GM18498 (cell line): ENCODE data around the gene RNF19B.

Source experiments
- ATAC-seq: cut with Tn5 transposase; IDR thresholded peaks from one replicate; pipeline ENCODE4 v1.9.1; 2021; ENCODE audit warnings: mild to moderate bottlenecking, moderate library complexity; ENCODE audit not compliant: unreplicated experiment

RNF19B gene

GRCh38 chr1:32903991-32904785, 60.4 kb downstream of the RNF19B start:
- ATAC-seq = no peak

DNA sequence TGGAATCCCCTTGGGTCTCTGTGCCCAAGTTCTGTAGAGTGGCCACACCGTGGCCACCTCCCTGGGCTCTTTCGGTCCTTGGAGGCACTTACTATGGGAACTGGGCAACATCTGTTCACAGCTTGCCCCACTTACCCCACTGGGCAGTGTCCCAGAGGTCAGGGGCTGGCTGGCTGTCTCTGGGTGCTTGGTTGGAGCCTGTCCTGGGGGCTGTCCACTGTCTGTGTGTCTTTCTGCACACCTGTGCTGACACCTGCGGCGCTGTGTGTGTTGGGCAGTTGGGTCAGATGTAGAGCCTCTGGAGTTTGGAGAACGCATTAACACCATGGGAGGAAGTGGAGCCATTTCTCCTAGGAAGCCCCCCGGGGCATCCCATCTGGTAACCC, 62.1 kb downstream of the RNF19B start:
- ATAC-seq = no peak

GRCh38 chr1:32901823-32902534, 62.6 kb downstream of the RNF19B start:
- no peak for ATAC-seq

DNA sequence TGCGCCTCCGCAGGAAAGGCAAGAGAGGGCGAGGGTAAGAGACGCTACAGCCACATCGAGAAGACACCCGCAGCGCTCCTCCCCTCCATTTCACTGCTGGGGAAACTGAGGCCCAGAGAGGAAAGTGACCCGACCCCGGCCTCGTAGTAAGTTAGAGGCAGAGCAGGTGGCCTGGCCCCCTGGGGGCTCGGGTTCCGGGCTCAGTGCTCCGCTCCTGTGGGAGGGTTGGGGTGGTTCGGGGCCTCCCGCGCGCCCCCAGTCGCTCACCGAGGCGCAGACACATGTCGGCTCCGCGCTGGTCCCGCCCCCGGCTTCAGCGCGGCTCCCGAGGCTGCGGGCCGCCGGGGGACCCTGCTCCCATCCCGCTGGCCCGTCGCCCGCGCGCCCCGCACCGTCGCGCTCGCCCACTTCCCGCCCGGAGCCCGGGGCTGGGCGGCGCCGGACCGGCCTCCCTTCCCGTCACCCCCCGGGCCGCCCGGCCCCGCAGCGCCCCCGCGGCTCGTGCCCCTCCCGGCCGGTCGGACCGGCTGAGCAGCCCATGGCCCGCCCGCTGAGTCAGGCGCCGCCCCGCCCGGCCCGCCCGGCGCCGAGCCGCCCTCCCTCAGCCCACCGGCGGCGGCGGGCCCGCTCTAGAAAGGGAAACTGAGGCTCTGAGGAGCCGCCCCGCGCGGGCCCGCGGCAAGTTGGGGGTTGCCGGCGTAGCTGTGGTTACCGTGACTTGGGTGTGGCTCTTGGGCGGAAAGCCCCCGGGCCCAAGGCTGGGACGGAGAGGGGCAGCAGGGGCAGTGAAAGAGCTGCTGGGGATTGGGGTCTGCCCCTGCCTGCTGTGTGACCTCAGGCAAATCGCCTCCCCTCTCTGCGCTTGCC, 63.4 kb downstream of the RNF19B start, which contains the start of gene TMEM54:
Gene TMEM54 (minus strand): TSS at position 434 of the 867 bp plus-strand sequence. CDS start 151 bp downstream, at position 283.
- ATAC-seq = no peak

GRCh38 chr1:32900371-32900955, 64.1 kb downstream of the RNF19B start:
- ATAC-seq = no peak

- ATAC-seq = no peak
These were observed 64.9 kb downstream of the RNF19B start for GRCh38 chr1:32899586-32900296.

DNA sequence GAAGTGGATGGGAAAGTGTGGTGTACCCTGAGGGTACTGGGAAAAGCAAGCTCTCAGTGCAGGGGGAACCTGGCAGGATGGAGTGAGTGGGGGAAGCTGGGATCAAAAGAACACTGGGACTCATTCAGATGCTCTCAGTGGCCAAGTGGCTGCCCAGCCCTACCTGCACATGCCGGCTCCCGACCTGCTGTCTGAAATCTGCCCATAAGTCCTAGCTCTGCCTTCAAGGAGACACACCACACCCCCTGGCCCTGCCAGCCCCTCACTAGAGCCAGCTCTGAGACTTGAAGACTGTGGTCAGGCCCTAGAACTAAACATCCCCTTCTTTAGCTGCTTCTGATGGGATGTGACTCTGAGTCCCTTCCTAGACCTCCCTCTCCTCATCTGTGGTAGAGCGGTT, 65.7 kb downstream of the RNF19B start:
- ATAC-seq = no peak

DNA sequence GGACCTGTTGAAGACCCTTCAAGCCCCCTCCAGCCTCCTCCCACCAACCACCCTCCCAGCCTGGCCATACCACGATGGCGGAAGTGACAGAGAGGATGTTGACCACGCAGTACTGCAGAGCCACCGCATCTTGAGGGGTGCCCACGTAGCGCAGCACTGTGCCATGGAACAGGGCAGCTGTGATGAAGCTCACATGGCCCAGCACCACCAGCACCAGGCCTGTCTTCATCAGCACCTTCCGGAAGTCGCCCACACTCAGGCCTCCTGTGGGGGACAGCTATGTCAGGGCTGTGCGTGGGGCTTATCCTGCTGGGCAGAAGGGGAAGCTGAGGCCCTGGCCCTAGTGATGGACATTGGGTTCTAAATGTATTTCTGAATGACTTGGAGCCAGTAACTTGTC, 66.6 kb downstream of the RNF19B start:
- no peak for ATAC-seq

- no peak for ATAC-seq
These were observed 67.2 kb downstream of the RNF19B start for GRCh38 chr1:32897082-32898049.

DNA sequence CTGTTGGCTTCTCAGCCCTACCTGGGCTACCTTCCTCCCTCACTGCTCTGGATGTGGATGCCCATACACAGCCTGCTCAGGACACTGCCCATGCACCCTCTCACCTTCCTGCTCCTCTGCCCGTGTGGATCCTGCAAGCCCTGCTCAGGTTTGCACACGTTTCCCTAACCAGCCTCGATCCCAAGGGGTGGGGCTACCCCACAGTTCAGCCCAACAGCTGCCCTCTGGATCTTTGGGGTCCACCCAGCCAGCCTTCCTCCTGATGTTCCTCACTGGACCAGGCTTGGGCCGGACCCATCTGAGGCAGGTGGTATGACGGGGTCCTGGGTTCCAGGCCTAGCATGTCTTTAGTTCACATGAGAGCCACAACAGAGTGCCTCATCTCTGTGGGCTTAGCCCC, 68.2 kb downstream of the RNF19B start:
- no peak for ATAC-seq

GRCh38 chr1:32895325-32896215, 69.0 kb downstream of the RNF19B start:
- no peak for ATAC-seq

- ATAC-seq = no peak
These were observed 69.9 kb downstream of the RNF19B start for GRCh38 chr1:32894681-32895080.

GRCh38 chr1:32894019-32894600, 70.5 kb downstream of the RNF19B start:
- no peak for ATAC-seq

- ATAC-seq = no peak
These were observed 71.2 kb downstream of the RNF19B start for GRCh38 chr1:32893198-32894018.

GRCh38 chr1:32892368-32893197, 72.0 kb downstream of the RNF19B start:
- ATAC-seq = no peak

- ATAC-seq = no peak
These were observed 73.0 kb downstream of the RNF19B start for GRCh38 chr1:32891630-32892029.
